Right lobe of liver (tissue), 4 donors: ENCODE data around the gene ANKRD33B.

Experiments
- CTCF ChIP-seq, 4 donors: fragments of 200-600 bp in 3 of 4; fragments of 450-650 bp in 1 of 4; IDR thresholded peaks; one replicate each; pipeline versions ENCODE4 v1.5.1 to v1.8.0; 2016 to 2022; ENCODE audit warnings: antibody characterized with exemption in 4 of 4, mild to moderate bottlenecking in 2 of 4
- POLR2A ChIP-seq: fragments of 450-650 bp; IDR thresholded peaks from one replicate; pipeline ENCODE4 v1.6.1; 2017; ENCODE audit warnings: antibody characterized with exemption, mild to moderate bottlenecking
- donor health status: DM: no; HTN: no; CAD: no.
- donor health status: DM: no; HTN: no; CAD: no.
- donor health status: DM: no; HTN: yes; CAD: no.

- TF ChIP-seq CTCF (IDR thresholded peaks at IDR 0.05) = no peak
- no peak for TF ChIP-seq POLR2A
These were observed 25.0 kb downstream of the ANKRD33B start for GRCh38 chr5:10588779-10589447.
